CD4-positive, alpha-beta T cell (primary cell): ENCODE data around the gene HSPB1. TPM values are rescaled to one million over a fixed set of nuclear protein-coding genes. Genes with fewer than 3 reads are reported as not detected.

Experiments
- ATAC-seq: fragments of 200-7000 bp; cut with Tn5 transposase; one replicate; pipeline ENCODE4 v1.10.0; 2022; ENCODE audit warnings: mild to moderate bottlenecking; ENCODE audit not compliant: poor library complexity
- CTCF ChIA-PET: fragments of 350-600 bp; sonication (Branson Sonifier 250); formaldehyde crosslinking; loops from one replicate; lab custom pipeline; 2021; ENCODE audit warnings: antibody characterized with exemption, inconsistent platforms; lab: Charles Lee
- POLR2A ChIA-PET: fragments of 350-600 bp; sonication (Branson Sonifier 250); formaldehyde crosslinking; loops from one replicate; lab custom pipeline; 2021; ENCODE audit warnings: antibody characterized with exemption, inconsistent platforms; lab: Charles Lee
- DNase-seq, 14 experiments: peaks; one replicate each; pipeline ENCODE4 v3.0.0-alpha.2; 2013 to 2020; ENCODE audit warnings: mixed read lengths in 2 of 14
- H3K27ac ChIP-seq, 2 donors: one replicate each; pipeline versions ENCODE4 v1.5.1 to v1.7.0; 2013; ENCODE audit warnings: low read length in 2 of 2, low read depth in 1 of 2, mild to moderate bottlenecking in 1 of 2
- H3K27me3 ChIP-seq, 2 experiments: 1 replicate in 1 of 2; 2 replicates in 1 of 2; pipeline versions ENCODE4 v1.6.1 to v1.7.0; 2013; ENCODE audit warnings: low read length in 2 of 2, control low read depth in 1 of 2, mild to moderate bottlenecking in 1 of 2, moderate library complexity in 1 of 2; ENCODE audit not compliant: insufficient read depth in 2 of 2, control insufficient read depth in 1 of 2
- H3K36me3 ChIP-seq: one replicate; pipeline ENCODE4 v1.6.1; 2013; ENCODE audit warnings: low read length, control low read depth; ENCODE audit not compliant: insufficient read depth
- H3K4me1 ChIP-seq: one replicate; pipeline ENCODE4 v1.6.1; 2013; ENCODE audit warnings: low read length, control low read depth; ENCODE audit not compliant: insufficient read depth
- H3K4me3 ChIP-seq: one replicate; pipeline ENCODE4 v1.5.1; 2013; ENCODE audit warnings: mild to moderate bottlenecking, low read length, moderate library complexity
- H3K9me3 ChIP-seq, 2 experiments: 1 replicate in 1 of 2; 2 replicates in 1 of 2; pipeline versions ENCODE4 v1.6.1 to v1.7.0; 2013; ENCODE audit warnings: low read length in 2 of 2, mild to moderate bottlenecking in 2 of 2, control low read depth in 1 of 2, moderate library complexity in 1 of 2; ENCODE audit not compliant: control insufficient read depth in 1 of 2, insufficient read depth in 1 of 2
- H3K27ac Mint-ChIP-seq: one replicate; pipeline ENCODE4 v1.8.0; 2020; ENCODE audit warnings: mixed read lengths
- H3K27me3 Mint-ChIP-seq: one replicate; pipeline ENCODE4 v1.8.0; 2021; ENCODE audit warnings: mixed read lengths
- H3K36me3 Mint-ChIP-seq: one replicate; pipeline ENCODE4 v1.8.0; 2021; ENCODE audit warnings: low read depth, mixed read lengths
- H3K4me1 Mint-ChIP-seq: one replicate; pipeline ENCODE4 v1.8.0; 2021; ENCODE audit warnings: low read depth, mixed read lengths
- H3K4me3 Mint-ChIP-seq: one replicate; pipeline ENCODE4 v1.8.0; 2020; ENCODE audit warnings: mild to moderate bottlenecking, mixed read lengths
- H3K9me3 Mint-ChIP-seq: one replicate; pipeline ENCODE4 v1.8.0; 2020; ENCODE audit warnings: mixed read lengths
- intact Hi-C, 2 experiments: fragments of 100-400 bp; cut with DNase I in 1 of 2; cut with micrococcal nuclease in 1 of 2; formaldehyde crosslinking; loops; one replicate each; pipeline versions ENCODE4 v1.15.1 to v1.9.0; 2023 to 2025; cut with DNase I, micrococcal nuclease
- total RNA-seq, 174 experiments: library from RNA in 2 of 174; stranded (reverse) in 2 of 174; gene quantifications; one replicate each; pipeline ENCODE4 v1.2.3 and lab custom pipeline; 2021 to 2026
- TF ChIP-seq, protein P1 (sequence below): fragments of 200-600 bp; IDR thresholded peaks from one replicate; pipeline ENCODE4 v1.8.0; 2022; ENCODE audit warnings: antibody characterized with exemption, mild to moderate bottlenecking

HSPB1 gene
- total RNA-seq, 2 experiments from 2014 or later, result 38.0 to 38.6 TPM

- ChIA-PET CTCF (interaction anchor here (1.8 kb wide), 1 partner anchor 14 kb away, joined by 10 read pairs; no protein-coding TSS in a partner anchor), POLR2A (no interaction called here)
- Mint-ChIP-seq H3K9me3 (no peaks in the 10 kb centered on the region), H3K4me3 (no peak overlapping the region), H3K4me1 (peaks cover 21% of the 10 kb centered on the region), H3K36me3 (no peaks in the 10 kb centered on the region), H3K27me3 (no peaks in the 10 kb centered on the region), H3K27ac (no peak overlapping the region)
- TF ChIP-seq, protein P1, sequence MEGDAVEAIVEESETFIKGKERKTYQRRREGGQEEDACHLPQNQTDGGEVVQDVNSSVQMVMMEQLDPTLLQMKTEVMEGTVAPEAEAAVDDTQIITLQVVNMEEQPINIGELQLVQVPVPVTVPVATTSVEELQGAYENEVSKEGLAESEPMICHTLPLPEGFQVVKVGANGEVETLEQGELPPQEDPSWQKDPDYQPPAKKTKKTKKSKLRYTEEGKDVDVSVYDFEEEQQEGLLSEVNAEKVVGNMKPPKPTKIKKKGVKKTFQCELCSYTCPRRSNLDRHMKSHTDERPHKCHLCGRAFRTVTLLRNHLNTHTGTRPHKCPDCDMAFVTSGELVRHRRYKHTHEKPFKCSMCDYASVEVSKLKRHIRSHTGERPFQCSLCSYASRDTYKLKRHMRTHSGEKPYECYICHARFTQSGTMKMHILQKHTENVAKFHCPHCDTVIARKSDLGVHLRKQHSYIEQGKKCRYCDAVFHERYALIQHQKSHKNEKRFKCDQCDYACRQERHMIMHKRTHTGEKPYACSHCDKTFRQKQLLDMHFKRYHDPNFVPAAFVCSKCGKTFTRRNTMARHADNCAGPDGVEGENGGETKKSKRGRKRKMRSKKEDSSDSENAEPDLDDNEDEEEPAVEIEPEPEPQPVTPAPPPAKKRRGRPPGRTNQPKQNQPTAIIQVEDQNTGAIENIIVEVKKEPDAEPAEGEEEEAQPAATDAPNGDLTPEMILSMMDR, result no peak
- Histone ChIP-seq H3K27me3 (no peaks in the 10 kb centered on the region), H3K4me1 (peaks cover 24% of the 10 kb centered on the region), H3K27ac (no peak overlapping the region), H3K36me3 (no peaks in the 10 kb centered on the region), H3K9me3 (no peaks in the 10 kb centered on the region), H3K4me3 (no peak overlapping the region)
- intact Hi-C loops, result no loop called here
- DNase-seq, result no peak
- ATAC-seq, result no peak
These were observed 2.2 kb upstream of the HSPB1 start for GRCh38 chr7:76300166-76300731.

GRCh38 chr7:76301000-76301399 is 1.5 kb upstream of the HSPB1 start:
- peaks cover 21% of the 10 kb centered on the region for H3K4me1 Mint-ChIP-seq
- DNase-seq (no peak), ATAC-seq (no peak)
- intact Hi-C loops, result no loop called here
- Histone ChIP-seq H3K27me3 (no peaks in the 10 kb centered on the region), H3K4me3 (no peak overlapping the region), H3K27ac (no peak overlapping the region), H3K9me3 (no peaks in the 10 kb centered on the region), H3K36me3 (no peaks in the 10 kb centered on the region), H3K4me1 (peaks cover 24% of the 10 kb centered on the region)
- TF ChIP-seq, protein P1, result no peak
- CTCF ChIA-PET, result interaction anchor here (1.6 kb wide), 1 partner anchor 9 kb away, joined by 7 read pairs; no protein-coding TSS in a partner anchor
- H3K36me3 Mint-ChIP-seq, result no peaks in the 10 kb centered on the region
- POLR2A ChIA-PET, result no interaction called here
- peak overlapping the region; percentile 45 for H3K4me3 Mint-ChIP-seq
- no peaks in the 10 kb centered on the region for H3K9me3 Mint-ChIP-seq
- no peak overlapping the region for H3K27ac Mint-ChIP-seq
- no peaks in the 10 kb centered on the region for H3K27me3 Mint-ChIP-seq

- no peaks in the 10 kb centered on the region for H3K9me3 Mint-ChIP-seq
- TF ChIP-seq, protein P1, result no peak
- Histone ChIP-seq H3K4me3 (peak overlapping the region; percentile 80), H3K27me3 (no peaks in the 10 kb centered on the region), H3K27ac (peak overlapping the region; percentile 29 to 46), H3K36me3 (no peaks in the 10 kb centered on the region), H3K9me3 (no peaks in the 10 kb centered on the region), H3K4me1 (peaks cover 24% of the 10 kb centered on the region)
- peak overlapping the region; percentile 57 for H3K27ac Mint-ChIP-seq
- ATAC-seq (peak; percentile 62), DNase-seq (peak; percentile 63 to 93 (median 75))
- peak overlapping the region; percentile 96 for H3K4me3 Mint-ChIP-seq
- ChIA-PET POLR2A (interaction anchor here (0.6 to 3.4 kb wide), 5 partner anchors 10 to 389 kb away, joined by 3 to 27 read pairs (median 10); partner anchors contain the start of genes POR and YWHAG), CTCF (interaction anchor here (2.9 kb wide), 1 partner anchor 11 kb away, joined by 20 read pairs; no protein-coding TSS in a partner anchor)
- intact Hi-C loops, result no loop called here
- H3K4me1 Mint-ChIP-seq, result peaks cover 21% of the 10 kb centered on the region
- no peaks in the 10 kb centered on the region for H3K27me3 Mint-ChIP-seq
- no peaks in the 10 kb centered on the region for H3K36me3 Mint-ChIP-seq
These were observed 1.0 kb downstream of the HSPB1 start for GRCh38 chr7:76303202-76304147.
